ENCODE data around the gene PRKAB1. TPM values are rescaled to one million over a fixed set of nuclear protein-coding genes. Genes with fewer than 3 reads are reported as not detected.

The PRKAB1 gene
- total RNA-seq, 4 donors from 2014 or later: 46.0 to 151 (median 89.3) TPM

GRCh38 chr12:119686355-119686754 is 18.4 kb downstream of the PRKAB1 start:
- DNase-seq: no peak
- H3K27ac ChIP-seq: peak overlapping the region; percentile 75 to 82 (median 78)
- intact Hi-C loops (cut with DNase I; ENCODE audit: low total_unique reads): no loop called here
- in situ Hi-C loops (cut with MboI; ENCODE audit: low pct_ligation_motif_present in 1 of 4, low pct_unique_long_range_greater_than_20kb in 1 of 4, low sequenced_read_pairs in 3 of 4): no loop called here
- no peaks in the 10 kb centered on the region for H3K9me3 ChIP-seq
- 61% methylated on average over 12 of the region's 12 CpGs; no CpG with 5 or more reads in 1 of the 2 donors for WGBS, 2 donors (ENCODE audit: low coverage in 1 of 2)
- TF ChIP-seq POLR2A (IDR thresholded peaks at IDR 0.05) (no peak), POLR2AphosphoS5 (IDR thresholded peaks at IDR 0.05) (no peak), EP300 (IDR thresholded peaks at IDR 0.05; ENCODE audit: low read depth) (no peak), CTCF (IDR thresholded peaks at IDR 0.05) (no peak)
- no peak overlapping the region for H3K4me3 ChIP-seq
- no peaks in the 10 kb centered on the region for H3K36me3 ChIP-seq
- H3K27me3 ChIP-seq: no peaks in the 10 kb centered on the region
- H3K4me1 ChIP-seq: peaks cover 15 to 81% (median 41%) of the 10 kb centered on the region in 4 donors

- WGBS, 2 donors (ENCODE audit: low coverage in 1 of 2): 85% methylated on average over 13 of the region's 13 CpGs; no CpG with 5 or more reads in 1 of the 2 donors
- no peak overlapping the region for H3K4me3 ChIP-seq
- in situ Hi-C loops (cut with MboI; ENCODE audit: low pct_ligation_motif_present in 1 of 4, low pct_unique_long_range_greater_than_20kb in 1 of 4, low sequenced_read_pairs in 3 of 4) (no loop called here), intact Hi-C loops (cut with DNase I; ENCODE audit: low total_unique reads) (no loop called here)
- H3K4me1 ChIP-seq: peaks cover 13 to 81% (median 41%) of the 10 kb centered on the region in 4 donors
- H3K27ac ChIP-seq: peak overlapping the region; percentile 75 to 82 (median 78)
- TF ChIP-seq CTCF (IDR thresholded peaks at IDR 0.05): no peak
- no peak for TF ChIP-seq EP300 (IDR thresholded peaks at IDR 0.05; ENCODE audit: low read depth)
- no peak for TF ChIP-seq POLR2A (IDR thresholded peaks at IDR 0.05)
- no peak for TF ChIP-seq POLR2AphosphoS5 (IDR thresholded peaks at IDR 0.05)
- H3K27me3 ChIP-seq: no peaks in the 10 kb centered on the region
- no peak for DNase-seq
- no peaks in the 10 kb centered on the region for H3K9me3 ChIP-seq
- no peaks in the 10 kb centered on the region for H3K36me3 ChIP-seq
These were observed 18.8 kb downstream of the PRKAB1 start for GRCh38 chr12:119686776-119687175.

- Histone ChIP-seq H3K36me3 (no peaks in the 10 kb centered on the region), H3K9me3 (no peaks in the 10 kb centered on the region), H3K4me1 (peaks cover 14 to 81% (median 41%) of the 10 kb centered on the region in 4 donors), H3K4me3 (no peak overlapping the region), H3K27me3 (no peaks in the 10 kb centered on the region), H3K27ac (peak overlapping the region in 2 of 4 donors; percentile 43 to 76)
- WGBS, 2 donors (ENCODE audit: low coverage in 1 of 2): 54 to 55% methylated on average over 9 to 14 of the region's 14 CpGs
- no peak for TF ChIP-seq POLR2AphosphoS5 (IDR thresholded peaks at IDR 0.05)
- TF ChIP-seq CTCF (IDR thresholded peaks at IDR 0.05): no peak
- TF ChIP-seq EP300 (IDR thresholded peaks at IDR 0.05; ENCODE audit: low read depth): no peak
- no peak for TF ChIP-seq POLR2A (IDR thresholded peaks at IDR 0.05)
- in situ Hi-C loops (cut with MboI; ENCODE audit: low pct_ligation_motif_present in 1 of 4, low pct_unique_long_range_greater_than_20kb in 1 of 4, low sequenced_read_pairs in 3 of 4) (no loop called here), intact Hi-C loops (cut with DNase I; ENCODE audit: low total_unique reads) (no loop called here)
- no peak for DNase-seq
These were observed 19.5 kb downstream of the PRKAB1 start for GRCh38 chr12:119687406-119687805.

GRCh38 chr12:119687879-119688278 is 19.9 kb downstream of the PRKAB1 start:
- H3K27ac ChIP-seq: peak overlapping the region in 1 of 4 donors; percentile 43
- peaks cover 11 to 80% (median 40%) of the 10 kb centered on the region in 4 donors for H3K4me1 ChIP-seq
- no peak for DNase-seq
- 83 to 96% methylated on average over 1 to 9 of the region's 9 CpGs for WGBS, 2 donors (ENCODE audit: low coverage in 1 of 2)
- intact Hi-C loops (cut with DNase I; ENCODE audit: low total_unique reads): no loop called here
- H3K27me3 ChIP-seq: no peaks in the 10 kb centered on the region
- H3K9me3 ChIP-seq: no peaks in the 10 kb centered on the region
- in situ Hi-C loops (cut with MboI; ENCODE audit: low pct_ligation_motif_present in 1 of 4, low pct_unique_long_range_greater_than_20kb in 1 of 4, low sequenced_read_pairs in 3 of 4): no loop called here
- no peak for TF ChIP-seq EP300 (IDR thresholded peaks at IDR 0.05; ENCODE audit: low read depth)
- no peak for TF ChIP-seq CTCF (IDR thresholded peaks at IDR 0.05)
- no peak for TF ChIP-seq POLR2A (IDR thresholded peaks at IDR 0.05)
- no peak for TF ChIP-seq POLR2AphosphoS5 (IDR thresholded peaks at IDR 0.05)
- H3K4me3 ChIP-seq: no peak overlapping the region
- no peaks in the 10 kb centered on the region for H3K36me3 ChIP-seq
